Hepatocyte (in vitro differentiated cells): ENCODE results near the gene NR2F1-AS1.

Experiments used
- EZH2 ChIP-seq: fragments of 200-600 bp; sonication (generic); IDR thresholded peaks from 2 replicates; pipeline ENCODE4 v1.6.1; 2016; ENCODE audit warnings: antibody characterized with exemption, mild to moderate bottlenecking, borderline replicate concordance
- TF ChIP-seq, protein P1 (sequence below): fragments of 200-600 bp; sonication (generic); IDR thresholded peaks from 2 replicates; pipeline ENCODE4 v1.5.1; 2016; ENCODE audit warnings: antibody characterized with exemption, mild to moderate bottlenecking; ENCODE audit not compliant: poor library complexity

DNA sequence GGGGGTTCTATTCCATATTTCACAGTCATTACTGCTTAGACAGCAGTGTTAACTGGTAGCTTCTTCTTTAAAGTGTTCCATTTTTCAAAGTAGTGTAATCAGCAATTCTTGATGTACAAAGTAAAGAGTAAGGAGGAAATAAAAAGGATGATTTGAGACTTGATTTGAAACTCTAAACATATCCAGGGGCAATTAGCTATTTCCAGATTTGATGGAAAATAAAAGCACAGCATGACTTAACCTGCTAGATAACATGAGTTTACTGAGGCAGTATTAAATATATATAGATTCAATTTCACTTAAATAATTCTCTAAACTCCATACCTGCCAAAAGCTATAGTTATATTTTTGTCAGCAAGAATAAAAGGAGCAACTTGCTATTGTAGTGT is 31.8 kb upstream of the NR2F1-AS1 start:
- TF ChIP-seq, protein P1, sequence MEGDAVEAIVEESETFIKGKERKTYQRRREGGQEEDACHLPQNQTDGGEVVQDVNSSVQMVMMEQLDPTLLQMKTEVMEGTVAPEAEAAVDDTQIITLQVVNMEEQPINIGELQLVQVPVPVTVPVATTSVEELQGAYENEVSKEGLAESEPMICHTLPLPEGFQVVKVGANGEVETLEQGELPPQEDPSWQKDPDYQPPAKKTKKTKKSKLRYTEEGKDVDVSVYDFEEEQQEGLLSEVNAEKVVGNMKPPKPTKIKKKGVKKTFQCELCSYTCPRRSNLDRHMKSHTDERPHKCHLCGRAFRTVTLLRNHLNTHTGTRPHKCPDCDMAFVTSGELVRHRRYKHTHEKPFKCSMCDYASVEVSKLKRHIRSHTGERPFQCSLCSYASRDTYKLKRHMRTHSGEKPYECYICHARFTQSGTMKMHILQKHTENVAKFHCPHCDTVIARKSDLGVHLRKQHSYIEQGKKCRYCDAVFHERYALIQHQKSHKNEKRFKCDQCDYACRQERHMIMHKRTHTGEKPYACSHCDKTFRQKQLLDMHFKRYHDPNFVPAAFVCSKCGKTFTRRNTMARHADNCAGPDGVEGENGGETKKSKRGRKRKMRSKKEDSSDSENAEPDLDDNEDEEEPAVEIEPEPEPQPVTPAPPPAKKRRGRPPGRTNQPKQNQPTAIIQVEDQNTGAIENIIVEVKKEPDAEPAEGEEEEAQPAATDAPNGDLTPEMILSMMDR = no peak
- no peak for TF ChIP-seq EZH2
